Astrocyte (in vitro differentiated cells and primary cell): ENCODE results near the gene PEX14. TPM values are rescaled to one million over a fixed set of nuclear protein-coding genes. Genes with fewer than 3 reads are reported as not detected.

ENCODE experiments used
- DNase-seq: peaks from one replicate; pipeline ENCODE4 v3.0.0-alpha.2; 2010; ENCODE audit warnings: low read depth
- FAIRE-seq: peaks from 2 replicates; lab custom pipeline; 2011; peaks lifted over from hg19 to GRCh38; lab: Jason Lieb, UNC
- H2AFZ ChIP-seq: 2 replicates; pipeline ENCODE4 v1.6.0; 2012; ENCODE audit warnings: low read depth, low read length, inconsistent platforms
- H3K27ac ChIP-seq: 2 replicates; pipeline ENCODE4 v1.5.1; 2011; ENCODE audit warnings: low read depth, low read length, inconsistent platforms
- H3K27me3 ChIP-seq: 2 replicates; pipeline ENCODE4 v1.6.0; 2011; ENCODE audit warnings: low read length, inconsistent platforms; ENCODE audit not compliant: insufficient read depth
- H3K36me3 ChIP-seq: 2 replicates; pipeline ENCODE4 v1.5.1; 2011; ENCODE audit warnings: low read length, inconsistent platforms; ENCODE audit not compliant: insufficient read depth
- H3K4me1 ChIP-seq: 2 replicates; pipeline ENCODE4 v1.5.1; 2011; ENCODE audit warnings: low read length, inconsistent platforms; ENCODE audit not compliant: insufficient read depth
- H3K4me2 ChIP-seq: 2 replicates; pipeline ENCODE4 v1.6.0; 2012; ENCODE audit warnings: low read length, inconsistent platforms
- H3K4me3 ChIP-seq: 2 replicates; pipeline ENCODE4 v1.5.1; 2011; ENCODE audit warnings: low read depth, mild to moderate bottlenecking, low read length, inconsistent platforms; ENCODE audit not compliant: insufficient read depth
- H3K79me2 ChIP-seq: 2 replicates; pipeline ENCODE4 v1.6.0; 2012; ENCODE audit warnings: mild to moderate bottlenecking, low read length, inconsistent platforms; ENCODE audit not compliant: insufficient read depth
- H3K9ac ChIP-seq: 2 replicates; pipeline ENCODE4 v1.6.0; 2012; ENCODE audit warnings: mild to moderate bottlenecking, low read length, inconsistent platforms
- H3K9me3 ChIP-seq: 2 replicates; pipeline ENCODE4 v1.5.1; 2012; ENCODE audit warnings: low read depth, mild to moderate bottlenecking, low read length, inconsistent platforms; ENCODE audit not compliant: insufficient read depth
- H4K20me1 ChIP-seq: 2 replicates; pipeline ENCODE4 v1.6.0; 2012; ENCODE audit warnings: low read length, inconsistent platforms; ENCODE audit not compliant: insufficient read depth
- H3K27ac Mint-ChIP-seq: one replicate; pipeline ENCODE4 v1.8.0; 2021; ENCODE audit warnings: mild to moderate bottlenecking, mixed read lengths; ENCODE audit not compliant: unreplicated experiment
- H3K27me3 Mint-ChIP-seq: one replicate; pipeline ENCODE4 v1.8.0; 2021; ENCODE audit warnings: low read depth, mixed read lengths; ENCODE audit not compliant: unreplicated experiment
- H3K36me3 Mint-ChIP-seq: one replicate; pipeline ENCODE4 v1.8.0; 2021; ENCODE audit warnings: low read depth, mixed read lengths; ENCODE audit not compliant: unreplicated experiment
- H3K4me1 Mint-ChIP-seq: one replicate; pipeline ENCODE4 v1.8.0; 2021; ENCODE audit warnings: low read depth, mixed read lengths; ENCODE audit not compliant: unreplicated experiment
- H3K4me3 Mint-ChIP-seq: one replicate; pipeline ENCODE4 v1.8.0; 2021; ENCODE audit warnings: mild to moderate bottlenecking, moderate library complexity, mixed read lengths; ENCODE audit not compliant: unreplicated experiment
- H3K9me3 Mint-ChIP-seq: one replicate; pipeline ENCODE4 v1.8.0; 2021; ENCODE audit warnings: mild to moderate bottlenecking, mixed read lengths; ENCODE audit not compliant: unreplicated experiment
- EZH2 ChIP-seq: IDR thresholded peaks from 2 replicates; pipeline ENCODE4 v1.6.1; 2012; ENCODE audit warnings: mild to moderate bottlenecking, low read length, inconsistent platforms; ENCODE audit not compliant: insufficient read depth
- total RNA-seq: library from RNA; stranded (reverse); gene quantifications from 2 replicates; pipeline ENCODE4 v1.2.1, GENCODE V29; 2021
- TF ChIP-seq, protein P1 (sequence below): IDR thresholded peaks from 2 replicates; pipeline ENCODE4 v1.5.1; 2011; ENCODE audit warnings: low read depth, mild to moderate bottlenecking, inconsistent platforms, low read length, moderate library complexity; ENCODE audit not compliant: insufficient read depth

Gene PEX14
- total RNA-seq, 1 donor from 2014 or later = 23.3 TPM

DNA sequence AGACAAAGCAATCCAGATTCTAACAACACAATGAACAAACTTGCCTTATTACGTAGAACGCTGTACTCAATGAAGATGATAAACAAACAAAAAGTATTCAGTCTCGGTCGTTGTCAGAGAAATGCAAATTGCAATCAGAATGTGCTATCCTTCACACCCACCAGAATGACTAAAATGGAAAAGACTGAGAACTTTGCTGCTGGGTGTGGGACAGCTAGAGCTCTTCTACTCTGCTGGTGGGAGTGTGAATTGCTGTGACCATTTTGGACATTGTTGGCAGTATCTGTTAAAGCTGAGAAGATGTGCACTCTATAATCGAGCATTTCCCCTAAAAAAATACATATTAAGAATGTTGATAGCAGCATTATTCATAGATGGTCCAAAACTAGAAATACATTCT, 111.4 kb downstream of the PEX14 start:
- H2AFZ ChIP-seq = no peak overlapping the region
- no peak overlapping the region for H3K9ac ChIP-seq
- H3K4me2 ChIP-seq = no peak overlapping the region
- no peak overlapping the region for H3K4me3 ChIP-seq
- Mint-ChIP-seq H3K4me1 (peaks cover under 1% of the 10 kb centered on the region), H3K9me3 (no peaks in the 10 kb centered on the region), H3K27me3 (no peaks in the 10 kb centered on the region), H3K27ac (no peak overlapping the region), H3K4me3 (no peak overlapping the region), H3K36me3 (no peaks in the 10 kb centered on the region)
- DNase-seq (no peak), FAIRE-seq (no peak)
- H3K27me3 ChIP-seq = no peaks in the 10 kb centered on the region
- H3K36me3 ChIP-seq = no peaks in the 10 kb centered on the region
- H3K27ac ChIP-seq = no peak overlapping the region
- no peak for TF ChIP-seq EZH2
- TF ChIP-seq, protein P1, sequence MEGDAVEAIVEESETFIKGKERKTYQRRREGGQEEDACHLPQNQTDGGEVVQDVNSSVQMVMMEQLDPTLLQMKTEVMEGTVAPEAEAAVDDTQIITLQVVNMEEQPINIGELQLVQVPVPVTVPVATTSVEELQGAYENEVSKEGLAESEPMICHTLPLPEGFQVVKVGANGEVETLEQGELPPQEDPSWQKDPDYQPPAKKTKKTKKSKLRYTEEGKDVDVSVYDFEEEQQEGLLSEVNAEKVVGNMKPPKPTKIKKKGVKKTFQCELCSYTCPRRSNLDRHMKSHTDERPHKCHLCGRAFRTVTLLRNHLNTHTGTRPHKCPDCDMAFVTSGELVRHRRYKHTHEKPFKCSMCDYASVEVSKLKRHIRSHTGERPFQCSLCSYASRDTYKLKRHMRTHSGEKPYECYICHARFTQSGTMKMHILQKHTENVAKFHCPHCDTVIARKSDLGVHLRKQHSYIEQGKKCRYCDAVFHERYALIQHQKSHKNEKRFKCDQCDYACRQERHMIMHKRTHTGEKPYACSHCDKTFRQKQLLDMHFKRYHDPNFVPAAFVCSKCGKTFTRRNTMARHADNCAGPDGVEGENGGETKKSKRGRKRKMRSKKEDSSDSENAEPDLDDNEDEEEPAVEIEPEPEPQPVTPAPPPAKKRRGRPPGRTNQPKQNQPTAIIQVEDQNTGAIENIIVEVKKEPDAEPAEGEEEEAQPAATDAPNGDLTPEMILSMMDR = peak; percentile 17
- H3K4me1 ChIP-seq = no peaks in the 10 kb centered on the region
- H3K79me2 ChIP-seq = no peaks in the 10 kb centered on the region
- H4K20me1 ChIP-seq = peaks cover 3% of the 10 kb centered on the region
- H3K9me3 ChIP-seq = no peaks in the 10 kb centered on the region

GRCh38 chr1:10588640-10589039, 113.9 kb downstream of the PEX14 start:
- Histone ChIP-seq H3K9me3 (no peaks in the 10 kb centered on the region), H2AFZ (no peak overlapping the region), H3K27ac (no peak overlapping the region), H3K9ac (no peak overlapping the region), H4K20me1 (peaks cover 6% of the 10 kb centered on the region), H3K36me3 (no peaks in the 10 kb centered on the region), H3K4me3 (no peak overlapping the region), H3K4me1 (no peaks in the 10 kb centered on the region), H3K27me3 (no peaks in the 10 kb centered on the region), H3K79me2 (no peaks in the 10 kb centered on the region), H3K4me2 (no peak overlapping the region)
- DNase-seq = no peak
- Mint-ChIP-seq H3K27me3 (no peaks in the 10 kb centered on the region), H3K27ac (no peak overlapping the region), H3K4me1 (peaks cover 2% of the 10 kb centered on the region), H3K9me3 (no peaks in the 10 kb centered on the region), H3K4me3 (no peak overlapping the region), H3K36me3 (no peaks in the 10 kb centered on the region)
- FAIRE-seq = no peak
- TF ChIP-seq, protein P1 = no peak
- no peak for TF ChIP-seq EZH2

GRCh38 chr1:10589074-10589473, 114.3 kb downstream of the PEX14 start:
- peaks cover 6% of the 10 kb centered on the region for H4K20me1 ChIP-seq
- no peaks in the 10 kb centered on the region for H3K36me3 ChIP-seq
- H3K4me1 ChIP-seq = no peaks in the 10 kb centered on the region
- no peak for FAIRE-seq
- no peak overlapping the region for H3K27ac Mint-ChIP-seq
- H3K4me1 Mint-ChIP-seq = peaks cover 2% of the 10 kb centered on the region
- H3K27ac ChIP-seq = no peak overlapping the region
- no peaks in the 10 kb centered on the region for H3K27me3 Mint-ChIP-seq
- no peaks in the 10 kb centered on the region for H3K9me3 ChIP-seq
- H3K9ac ChIP-seq = no peak overlapping the region
- H2AFZ ChIP-seq = no peak overlapping the region
- no peaks in the 10 kb centered on the region for H3K36me3 Mint-ChIP-seq
- no peak overlapping the region for H3K4me3 Mint-ChIP-seq
- H3K4me3 ChIP-seq = no peak overlapping the region
- TF ChIP-seq EZH2 = no peak
- TF ChIP-seq, protein P1 = no peak
- no peak overlapping the region for H3K4me2 ChIP-seq
- H3K79me2 ChIP-seq = no peaks in the 10 kb centered on the region
- DNase-seq = no peak
- H3K27me3 ChIP-seq = no peaks in the 10 kb centered on the region
- no peaks in the 10 kb centered on the region for H3K9me3 Mint-ChIP-seq
